Activated T-cell treated with anti-CD3 and anti-CD28 coated beads, Interleukin-2, amount 50 U/mL, for 4 hours (primary cell): ENCODE results near the gene CDC42EP4. TPM values are rescaled to one million over a fixed set of nuclear protein-coding genes. Genes with fewer than 3 reads are reported as not detected.

Experiments
- ATAC-seq, 2 donors: fragments of 200-7000 bp; cut with Tn5 transposase; one replicate each; pipeline ENCODE4 v1.10.0; 2021
- DNase-seq: peaks from one replicate; pipeline ENCODE4 v3.0.0-alpha.2; 2020
- H3K27me3 Mint-ChIP-seq: one replicate; pipeline ENCODE4 v1.8.0; 2021; ENCODE audit warnings: low read depth, mixed read lengths
- H3K36me3 Mint-ChIP-seq: one replicate; pipeline ENCODE4 v1.8.0; 2022; ENCODE audit warnings: mixed read lengths; ENCODE audit not compliant: insufficient read depth
- H3K4me1 Mint-ChIP-seq: one replicate; pipeline ENCODE4 v1.8.0; 2021; ENCODE audit warnings: low read depth, mixed read lengths
- H3K4me3 Mint-ChIP-seq: one replicate; pipeline ENCODE4 v1.8.0; 2021; ENCODE audit warnings: mild to moderate bottlenecking, moderate library complexity, mixed read lengths
- H3K9me3 Mint-ChIP-seq: one replicate; pipeline ENCODE4 v1.8.0; 2021; ENCODE audit warnings: mixed read lengths
- total RNA-seq, 3 donors: library from RNA; stranded (reverse); gene quantifications; one replicate each; pipeline ENCODE4 v1.2.1, GENCODE V29; 2021

The CDC42EP4 gene
- total RNA-seq, 3 donors from 2014 or later, result 0.24 to 1.1 (median 0.30) TPM

- no peak overlapping the region for H3K4me3 Mint-ChIP-seq
- no peaks in the 10 kb centered on the region for H3K27me3 Mint-ChIP-seq
- ATAC-seq (no peak), DNase-seq (no peak)
- H3K4me1 Mint-ChIP-seq, result no peaks in the 10 kb centered on the region
- no peaks in the 10 kb centered on the region for H3K9me3 Mint-ChIP-seq
- H3K36me3 Mint-ChIP-seq, result no peaks in the 10 kb centered on the region
Observed at GRCh38 chr17:73349138-73349537, 37.3 kb upstream of the CDC42EP4 start.

GRCh38 chr17:73348829-73349095 lies 37.0 kb upstream of the CDC42EP4 start:
- Mint-ChIP-seq H3K4me1 (no peaks in the 10 kb centered on the region), H3K27me3 (no peaks in the 10 kb centered on the region), H3K4me3 (no peak overlapping the region), H3K36me3 (no peaks in the 10 kb centered on the region), H3K9me3 (no peaks in the 10 kb centered on the region)
- ATAC-seq (no peak), DNase-seq (no peak)

- no peaks in the 10 kb centered on the region for H3K9me3 Mint-ChIP-seq
- no peak for ATAC-seq
- H3K4me3 Mint-ChIP-seq, result no peak overlapping the region
- H3K36me3 Mint-ChIP-seq, result no peaks in the 10 kb centered on the region
- DNase-seq, result no peak
- no peaks in the 10 kb centered on the region for H3K27me3 Mint-ChIP-seq
- no peaks in the 10 kb centered on the region for H3K4me1 Mint-ChIP-seq
Observed at GRCh38 chr17:73348018-73348828, 36.4 kb upstream of the CDC42EP4 start.

- no peaks in the 10 kb centered on the region for H3K9me3 Mint-ChIP-seq
- no peak for ATAC-seq
- no peaks in the 10 kb centered on the region for H3K27me3 Mint-ChIP-seq
Observed at GRCh38 chr17:73347351-73347750, 35.5 kb upstream of the CDC42EP4 start.

GRCh38 chr17:73346501-73347162 lies 34.8 kb upstream of the CDC42EP4 start:
- Mint-ChIP-seq H3K36me3 (no peaks in the 10 kb centered on the region), H3K9me3 (no peaks in the 10 kb centered on the region)
- ATAC-seq, result no peak

More at GRCh38 chr17:73347351-73347750, 35.5 kb upstream of the CDC42EP4 start:
- Mint-ChIP-seq H3K4me3 (no peak overlapping the region), H3K36me3 (no peaks in the 10 kb centered on the region), H3K4me1 (no peaks in the 10 kb centered on the region)
- DNase-seq, result no peak

GRCh38 chr17:73343739-73344454 lies 32.1 kb upstream of the CDC42EP4 start:
- no peak for ATAC-seq
- Mint-ChIP-seq H3K4me1 (no peaks in the 10 kb centered on the region), H3K4me3 (no peak overlapping the region), H3K27me3 (no peaks in the 10 kb centered on the region), H3K36me3 (no peaks in the 10 kb centered on the region), H3K9me3 (no peaks in the 10 kb centered on the region)
- DNase-seq, result no peak

More at GRCh38 chr17:73346501-73347162, 34.8 kb upstream of the CDC42EP4 start:
- Mint-ChIP-seq H3K27me3 (no peaks in the 10 kb centered on the region), H3K4me1 (no peaks in the 10 kb centered on the region), H3K4me3 (no peak overlapping the region)
- no peak for DNase-seq

- ATAC-seq (no peak), DNase-seq (no peak)
- no peaks in the 10 kb centered on the region for H3K9me3 Mint-ChIP-seq
- no peaks in the 10 kb centered on the region for H3K27me3 Mint-ChIP-seq
- no peaks in the 10 kb centered on the region for H3K36me3 Mint-ChIP-seq
- no peak overlapping the region for H3K4me3 Mint-ChIP-seq
- no peaks in the 10 kb centered on the region for H3K4me1 Mint-ChIP-seq
Observed at GRCh38 chr17:73343168-73343634, 31.4 kb upstream of the CDC42EP4 start.

- ATAC-seq, result no peak
- no peak for DNase-seq
- Mint-ChIP-seq H3K4me1 (no peaks in the 10 kb centered on the region), H3K36me3 (no peaks in the 10 kb centered on the region), H3K4me3 (no peak overlapping the region), H3K27me3 (no peaks in the 10 kb centered on the region), H3K9me3 (no peaks in the 10 kb centered on the region)
Observed at GRCh38 chr17:73342541-73343167, 30.9 kb upstream of the CDC42EP4 start.

GRCh38 chr17:73342050-73342522 lies 30.3 kb upstream of the CDC42EP4 start:
- Mint-ChIP-seq H3K27me3 (no peaks in the 10 kb centered on the region), H3K4me1 (no peaks in the 10 kb centered on the region), H3K36me3 (no peaks in the 10 kb centered on the region), H3K9me3 (no peaks in the 10 kb centered on the region), H3K4me3 (no peak overlapping the region)
- DNase-seq (no peak), ATAC-seq (no peak)

GRCh38 chr17:73341350-73342049 lies 29.7 kb upstream of the CDC42EP4 start:
- no peaks in the 10 kb centered on the region for H3K27me3 Mint-ChIP-seq
- ATAC-seq (no peak), DNase-seq (no peak)
- no peak overlapping the region for H3K4me3 Mint-ChIP-seq
- H3K36me3 Mint-ChIP-seq, result no peaks in the 10 kb centered on the region
- no peaks in the 10 kb centered on the region for H3K4me1 Mint-ChIP-seq
- H3K9me3 Mint-ChIP-seq, result no peaks in the 10 kb centered on the region

- Mint-ChIP-seq H3K9me3 (no peaks in the 10 kb centered on the region), H3K27me3 (no peaks in the 10 kb centered on the region), H3K36me3 (no peaks in the 10 kb centered on the region), H3K4me3 (no peak overlapping the region), H3K4me1 (no peaks in the 10 kb centered on the region)
- ATAC-seq (no peak), DNase-seq (no peak)
Observed at GRCh38 chr17:73340093-73340596, 28.3 kb upstream of the CDC42EP4 start.

GRCh38 chr17:73338566-73339197 lies 26.9 kb upstream of the CDC42EP4 start:
- Mint-ChIP-seq H3K4me3 (no peak overlapping the region), H3K36me3 (no peaks in the 10 kb centered on the region), H3K9me3 (no peaks in the 10 kb centered on the region), H3K4me1 (no peaks in the 10 kb centered on the region), H3K27me3 (no peaks in the 10 kb centered on the region)
- DNase-seq (no peak), ATAC-seq (no peak)

GRCh38 chr17:73338050-73338521 lies 26.3 kb upstream of the CDC42EP4 start:
- no peak for DNase-seq
- Mint-ChIP-seq H3K9me3 (no peaks in the 10 kb centered on the region), H3K27me3 (no peaks in the 10 kb centered on the region), H3K4me1 (no peaks in the 10 kb centered on the region), H3K4me3 (no peak overlapping the region), H3K36me3 (no peaks in the 10 kb centered on the region)
- no peak for ATAC-seq
